ENCODE results near the gene SIRPG. TPM values are rescaled to one million over a fixed set of nuclear protein-coding genes. Genes with fewer than 3 reads are reported as not detected.

Gene SIRPG
- total RNA-seq, 1 donor from 2014 or later: not detected

- Mint-ChIP-seq H3K4me1 (no peaks in the 10 kb centered on the region), H3K27me3 (ENCODE audit: low read depth) (peaks cover 59% of the 10 kb centered on the region), H3K27ac (no peak overlapping the region), H3K9me3 (no peaks in the 10 kb centered on the region), H3K4me3 (no peak overlapping the region), H3K36me3 (no peaks in the 10 kb centered on the region)
- no peak for DNase-seq (ENCODE audit: low spot score in 2 of 2, unreplicated experiment in 2 of 2)
- TF ChIP-seq CTCF (IDR thresholded peaks at IDR 0.05; ENCODE audit: unreplicated experiment): no peak
Observed at GRCh38 chr20:1697592-1697991, 40.0 kb upstream of the SIRPG start.

GRCh38 chr20:1696521-1697209, 39.1 kb upstream of the SIRPG start:
- no peak overlapping the region for H3K27ac Mint-ChIP-seq
- no peak for DNase-seq (ENCODE audit: low spot score in 2 of 2, unreplicated experiment in 2 of 2)
- H3K4me1 Mint-ChIP-seq: no peaks in the 10 kb centered on the region
- no peaks in the 10 kb centered on the region for H3K36me3 Mint-ChIP-seq
- no peak for TF ChIP-seq CTCF (IDR thresholded peaks at IDR 0.05; ENCODE audit: unreplicated experiment)
- no peak overlapping the region for H3K4me3 Mint-ChIP-seq
- no peaks in the 10 kb centered on the region for H3K9me3 Mint-ChIP-seq
- peaks cover 63% of the 10 kb centered on the region for H3K27me3 Mint-ChIP-seq (ENCODE audit: low read depth)

GRCh38 chr20:1694672-1695071, 37.1 kb upstream of the SIRPG start:
- no peak for DNase-seq (ENCODE audit: low spot score in 2 of 2, unreplicated experiment in 2 of 2)
- peaks cover 62% of the 10 kb centered on the region for H3K27me3 Mint-ChIP-seq (ENCODE audit: low read depth)
- H3K36me3 Mint-ChIP-seq: no peaks in the 10 kb centered on the region
- no peak overlapping the region for H3K4me3 Mint-ChIP-seq
- no peaks in the 10 kb centered on the region for H3K4me1 Mint-ChIP-seq
- no peak for TF ChIP-seq CTCF (IDR thresholded peaks at IDR 0.05; ENCODE audit: unreplicated experiment)
- H3K27ac Mint-ChIP-seq: no peak overlapping the region
- H3K9me3 Mint-ChIP-seq: no peaks in the 10 kb centered on the region

- peaks cover 60% of the 10 kb centered on the region for H3K27me3 Mint-ChIP-seq (ENCODE audit: low read depth)
- H3K9me3 Mint-ChIP-seq: no peaks in the 10 kb centered on the region
- TF ChIP-seq CTCF (IDR thresholded peaks at IDR 0.05; ENCODE audit: unreplicated experiment): no peak
- DNase-seq (ENCODE audit: low spot score in 2 of 2, unreplicated experiment in 2 of 2): no peak
- H3K36me3 Mint-ChIP-seq: no peaks in the 10 kb centered on the region
- H3K27ac Mint-ChIP-seq: no peak overlapping the region
- H3K4me3 Mint-ChIP-seq: no peak overlapping the region
- no peaks in the 10 kb centered on the region for H3K4me1 Mint-ChIP-seq
Observed at GRCh38 chr20:1693427-1693826, 35.8 kb upstream of the SIRPG start.

GRCh38 chr20:1689721-1690120, 32.1 kb upstream of the SIRPG start:
- H3K4me1 Mint-ChIP-seq: no peaks in the 10 kb centered on the region
- DNase-seq (ENCODE audit: low spot score in 2 of 2, unreplicated experiment in 2 of 2): no peak
- H3K27ac Mint-ChIP-seq: no peak overlapping the region
- no peak for TF ChIP-seq CTCF (IDR thresholded peaks at IDR 0.05; ENCODE audit: unreplicated experiment)
- peaks cover 71% of the 10 kb centered on the region for H3K27me3 Mint-ChIP-seq (ENCODE audit: low read depth)
- no peaks in the 10 kb centered on the region for H3K9me3 Mint-ChIP-seq
- no peak overlapping the region for H3K4me3 Mint-ChIP-seq
- H3K36me3 Mint-ChIP-seq: no peaks in the 10 kb centered on the region
